HEK293T (cell line): Measurements from ENCODE around the gene BUB1B.

Experiments used
- CTCF ChIA-PET: fragments of 350-600 bp; formaldehyde crosslinking; extraction: SDS; loops from one replicate; lab custom pipeline; 2021; ENCODE audit warnings: antibody characterized with exemption, inconsistent platforms; lab: Yijun Ruan, JAX
- POLR2A ChIA-PET: fragments of 350-600 bp; formaldehyde crosslinking; extraction: SDS; loops from one replicate; lab custom pipeline; 2020; ENCODE audit warnings: antibody characterized with exemption, inconsistent platforms; lab: Yijun Ruan, JAX
- DNase-seq: peaks from one replicate; pipeline ENCODE4 v3.0.0; 2012; ENCODE audit warnings: mixed read lengths; ENCODE audit errors: extremely low spot score
- ARNT ChIP-seq: fragments of 450-650 bp; IDR thresholded peaks from 2 replicates; pipeline ENCODE4 v1.6.1; 2017; ENCODE audit warnings: mild to moderate bottlenecking
- BHLHE40 ChIP-seq: fragments of 450-650 bp; IDR thresholded peaks from 2 replicates; pipeline ENCODE4 v1.6.1; 2016; ENCODE audit warnings: mild to moderate bottlenecking, moderate library complexity, borderline replicate concordance
- CTBP1 ChIP-seq: fragments of 450-650 bp; IDR thresholded peaks from 2 replicates; pipeline ENCODE4 v1.6.1; 2016; ENCODE audit warnings: borderline replicate concordance
- ELF4 ChIP-seq: fragments of 450-650 bp; IDR thresholded peaks from 2 replicates; pipeline ENCODE4 v1.6.1; 2017; ENCODE audit warnings: antibody characterized with exemption
- FOXA1 ChIP-seq: fragments of 450-650 bp; IDR thresholded peaks from 2 replicates; pipeline ENCODE4 v1.6.1; 2016; ENCODE audit warnings: mild to moderate bottlenecking
- FOXK2 ChIP-seq: fragments of 450-650 bp; IDR thresholded peaks from 2 replicates; pipeline ENCODE4 v1.6.1; 2016; ENCODE audit warnings: mild to moderate bottlenecking
- FOXM1 ChIP-seq: fragments of 450-650 bp; IDR thresholded peaks from 2 replicates; pipeline ENCODE4 v1.6.1; 2017; ENCODE audit warnings: mild to moderate bottlenecking, borderline replicate concordance
- HDGF ChIP-seq: fragments of 450-650 bp; IDR thresholded peaks from 2 replicates; pipeline ENCODE4 v1.6.1; 2017; ENCODE audit warnings: antibody characterized with exemption, borderline replicate concordance
- L3MBTL2 ChIP-seq: fragments of 450-650 bp; conservative IDR thresholded peaks from 2 replicates; pipeline ENCODE4 v1.6.1; 2016; ENCODE audit warnings: mild to moderate bottlenecking
- LEF1 ChIP-seq: fragments of 450-650 bp; IDR thresholded peaks from 2 replicates; pipeline ENCODE4 v1.6.1; 2017; ENCODE audit warnings: mild to moderate bottlenecking, borderline replicate concordance
- NFRKB ChIP-seq: fragments of 450-650 bp; IDR thresholded peaks from 2 replicates; pipeline ENCODE4 v1.6.1; 2016; ENCODE audit warnings: mild to moderate bottlenecking, moderate library complexity
- PKNOX1 ChIP-seq: fragments of 450-650 bp; IDR thresholded peaks from 2 replicates; pipeline ENCODE4 v1.6.1; 2016
- SP1 ChIP-seq: fragments of 450-650 bp; IDR thresholded peaks from 2 replicates; pipeline ENCODE4 v1.6.1; 2017
- SUZ12 ChIP-seq: fragments of 450-650 bp; IDR thresholded peaks from 2 replicates; pipeline ENCODE4 v1.6.1; 2016; ENCODE audit warnings: mild to moderate bottlenecking
- TARDBP ChIP-seq: fragments of 450-650 bp; IDR thresholded peaks from 2 replicates; pipeline ENCODE4 v1.6.1; 2016
- ZNF384 ChIP-seq: fragments of 450-650 bp; IDR thresholded peaks from 2 replicates; pipeline ENCODE4 v1.6.1; 2016

The BUB1B gene

GRCh38 chr15:40239693-40240618, 79.1 kb downstream of the BUB1B start:
- ChIA-PET CTCF (interaction anchor here (1.6 to 1.8 kb wide), 2 partner anchors 22 to 23 kb away, joined by 4 to 9 read pairs; no protein-coding TSS in a partner anchor), POLR2A (no interaction called here)
- no peak for TF ChIP-seq SUZ12
- TF ChIP-seq FOXA1, result no peak
- TF ChIP-seq CTBP1, result no peak
- TF ChIP-seq FOXM1, result no peak
- no peak for TF ChIP-seq PKNOX1
- no peak for TF ChIP-seq TARDBP
- no peak for TF ChIP-seq BHLHE40
- no peak for TF ChIP-seq LEF1
- no peak for DNase-seq

- ChIA-PET CTCF (interaction anchor here (1.6 kb wide), 1 partner anchor 24 kb away, joined by 4 read pairs; no protein-coding TSS in a partner anchor), POLR2A (no interaction called here)
- no peak for DNase-seq
- no peak for TF ChIP-seq FOXM1
- TF ChIP-seq LEF1, result no peak
- no peak for TF ChIP-seq FOXK2
These were observed 79.9 kb downstream of the BUB1B start for GRCh38 chr15:40240619-40241221.

GRCh38 chr15:40241269-40242212, 80.7 kb downstream of the BUB1B start:
- POLR2A ChIA-PET, result no interaction called here
- CTCF ChIA-PET, result interaction anchor here (1.5 to 1.6 kb wide), 2 partner anchors 24 to 33 kb away, joined by 3 to 4 read pairs; no protein-coding TSS in a partner anchor
- TF ChIP-seq SP1 (no peak), ELF4 (no peak), LEF1 (no peak), BHLHE40 (no peak), CTBP1 (no peak), NFRKB (no peak), FOXA1 (no peak), FOXM1 (no peak), PKNOX1 (no peak), FOXK2 (no peak), ZNF384 (no peak), SUZ12 (no peak), HDGF (no peak), TARDBP (no peak), L3MBTL2 (no peak), ARNT (no peak)
- DNase-seq, result no peak

DNA sequence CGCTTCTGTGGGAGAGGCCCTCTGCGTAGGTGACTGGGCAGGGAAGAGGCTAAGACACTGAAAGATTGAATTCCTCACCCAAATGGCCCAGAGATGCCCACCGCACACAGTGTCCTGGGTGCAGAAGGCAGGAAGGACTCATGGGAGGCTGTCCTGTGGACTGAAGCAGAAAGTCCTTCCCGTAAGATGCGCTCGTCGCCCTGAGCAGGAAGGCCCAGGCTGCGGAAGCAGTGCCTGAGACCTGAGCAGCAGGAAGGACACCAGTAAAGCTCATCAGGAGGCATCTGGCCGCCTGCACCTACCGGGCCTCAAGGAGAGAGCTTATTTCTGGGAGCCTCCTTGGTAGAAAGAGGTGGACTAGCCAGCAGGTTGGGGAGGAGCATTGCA, 81.3 kb downstream of the BUB1B start:
- ChIA-PET POLR2A (no interaction called here), CTCF (interaction anchor here (1.5 to 1.6 kb wide), 2 partner anchors 24 to 32 kb away, joined by 3 to 5 read pairs; no protein-coding TSS in a partner anchor)
- TF ChIP-seq CTBP1 (no peak), HDGF (no peak), SUZ12 (no peak), PKNOX1 (no peak), FOXA1 (no peak), ELF4 (no peak), BHLHE40 (no peak), SP1 (no peak), TARDBP (no peak), LEF1 (no peak), ARNT (no peak)
- no peak for DNase-seq

GRCh38 chr15:40242601-40243000, 81.7 kb downstream of the BUB1B start:
- ChIA-PET POLR2A (no interaction called here), CTCF (interaction anchor here (1.5 to 1.6 kb wide), 2 partner anchors 25 to 32 kb away, joined by 3 to 5 read pairs; no protein-coding TSS in a partner anchor)
- TF ChIP-seq ZNF384 (no peak), FOXK2 (no peak)
- no peak for DNase-seq
